Stimulated activated CD8-positive, alpha-beta memory T cell treated with anti-CD3 and anti-CD28 coated beads, Interleukin-7, amount 100 ng/mL, for 48 hours (primary cell): ENCODE measurements around the gene ZNF558.
A peak's percentile ranks its signal among the peaks of the same experiment; 100 is the strongest.

Experiments used
- DNase-seq, 2 donors: peaks; one replicate each; pipeline ENCODE4 v3.0.0-alpha.2; 2020; ENCODE audit warnings: low read depth in 1 of 2; ENCODE audit errors: extremely low read depth in 1 of 2

ZNF558 gene

DNA sequence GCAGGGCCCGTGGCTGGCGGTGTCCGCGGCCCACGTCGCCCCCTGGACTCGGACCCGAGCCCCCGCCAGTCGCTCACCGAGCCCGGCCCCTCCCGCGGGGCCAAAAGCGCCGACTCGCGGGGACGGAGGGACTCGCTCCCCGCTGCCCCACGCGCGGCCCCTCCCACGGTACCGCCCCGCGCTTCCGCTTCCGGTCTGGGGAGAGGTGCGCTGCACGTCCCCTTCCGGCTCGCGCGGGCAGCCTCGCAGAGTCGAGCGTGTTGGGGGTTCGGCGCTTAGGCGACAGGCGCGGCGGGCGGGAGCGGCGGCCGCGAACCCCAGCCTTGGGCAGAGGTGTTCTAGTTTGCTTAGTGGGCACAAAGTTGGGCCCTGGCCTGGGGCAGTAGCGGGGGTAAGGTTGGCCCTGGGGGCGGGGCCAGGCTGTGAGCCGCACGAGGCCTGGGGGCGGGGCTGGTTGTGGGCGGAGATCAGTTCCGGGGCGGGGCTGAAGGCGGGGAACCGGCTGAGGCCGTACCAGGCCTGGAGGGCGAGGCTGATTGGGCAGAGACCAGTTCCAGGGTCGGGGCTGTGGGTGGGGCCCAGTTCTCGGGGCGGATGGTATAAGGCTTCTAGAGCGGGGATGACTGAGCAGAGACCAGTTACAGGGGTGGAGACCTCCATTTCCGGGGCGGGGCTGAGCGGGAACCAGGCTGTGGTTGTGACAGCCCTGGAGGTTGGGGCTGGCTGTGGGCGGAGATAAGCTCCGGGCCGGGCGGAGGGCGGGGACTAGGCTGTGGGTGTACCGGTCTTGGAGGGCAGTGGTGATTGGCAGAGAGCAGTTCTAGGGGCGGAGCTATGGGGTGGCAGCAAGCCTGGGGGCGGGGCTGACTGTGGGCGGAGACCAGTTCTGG, at the start of gene ZNF558, which contains the start of gene MBD3L1:
Gene ZNF558, minus strand, starts transcription at position 173 of the 890 bp plus-strand sequence. CDS start 9,645 bp downstream, outside the sequence.
Gene MBD3L1, plus strand, starts transcription at position 246 of the 890 bp plus-strand sequence. CDS start 10,302 bp downstream, outside the sequence.
- DNase-seq = peak; percentile 97 to 99

DNA sequence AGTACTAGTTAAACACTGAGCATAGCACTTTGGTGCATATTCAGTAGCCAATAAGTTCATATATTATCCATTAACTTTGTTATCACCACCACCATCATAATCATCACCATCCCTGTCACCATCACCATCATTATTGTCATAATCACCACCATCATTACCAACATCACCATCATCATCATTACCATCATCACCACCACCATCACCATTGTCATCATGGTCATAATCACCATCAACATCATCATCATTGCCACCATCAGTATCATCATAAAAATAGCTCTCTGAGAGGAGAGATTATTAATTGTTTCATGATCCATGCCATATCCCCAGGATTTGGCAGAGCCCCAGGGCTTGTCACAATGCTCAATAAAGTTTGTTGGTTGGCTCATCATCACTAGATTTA, 49.4 kb upstream of the ZNF558 start:
- no peak for DNase-seq

DNA sequence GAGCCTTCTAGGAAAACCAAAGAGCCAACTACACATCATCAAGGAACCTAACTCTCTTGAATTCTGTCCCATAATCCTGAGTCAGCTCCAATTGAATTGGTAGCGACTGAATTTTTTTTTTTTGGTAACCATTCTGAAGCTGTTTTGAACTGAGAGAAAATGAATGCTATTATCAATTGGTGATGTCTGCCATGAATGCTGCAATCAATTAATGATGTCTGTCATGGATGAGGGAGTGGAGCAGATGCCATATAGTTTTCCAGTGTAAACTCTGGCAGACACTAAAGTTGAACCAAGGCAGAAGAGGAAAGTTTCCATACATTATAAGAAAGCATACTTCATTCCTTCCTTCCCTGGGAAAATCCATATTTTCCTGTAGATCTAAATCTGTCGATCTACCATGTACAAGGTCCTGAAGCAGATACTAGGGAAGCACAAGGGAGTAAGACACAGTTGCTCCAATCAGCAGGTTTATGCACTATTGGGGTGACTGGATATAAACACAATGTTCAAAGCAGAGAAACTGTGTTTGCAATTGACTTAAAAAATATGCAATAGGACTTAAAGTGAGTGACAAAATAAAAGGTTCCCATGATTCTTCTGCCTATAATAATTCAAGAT, 48.9 kb upstream of the ZNF558 start:
- DNase-seq = no peak

DNA sequence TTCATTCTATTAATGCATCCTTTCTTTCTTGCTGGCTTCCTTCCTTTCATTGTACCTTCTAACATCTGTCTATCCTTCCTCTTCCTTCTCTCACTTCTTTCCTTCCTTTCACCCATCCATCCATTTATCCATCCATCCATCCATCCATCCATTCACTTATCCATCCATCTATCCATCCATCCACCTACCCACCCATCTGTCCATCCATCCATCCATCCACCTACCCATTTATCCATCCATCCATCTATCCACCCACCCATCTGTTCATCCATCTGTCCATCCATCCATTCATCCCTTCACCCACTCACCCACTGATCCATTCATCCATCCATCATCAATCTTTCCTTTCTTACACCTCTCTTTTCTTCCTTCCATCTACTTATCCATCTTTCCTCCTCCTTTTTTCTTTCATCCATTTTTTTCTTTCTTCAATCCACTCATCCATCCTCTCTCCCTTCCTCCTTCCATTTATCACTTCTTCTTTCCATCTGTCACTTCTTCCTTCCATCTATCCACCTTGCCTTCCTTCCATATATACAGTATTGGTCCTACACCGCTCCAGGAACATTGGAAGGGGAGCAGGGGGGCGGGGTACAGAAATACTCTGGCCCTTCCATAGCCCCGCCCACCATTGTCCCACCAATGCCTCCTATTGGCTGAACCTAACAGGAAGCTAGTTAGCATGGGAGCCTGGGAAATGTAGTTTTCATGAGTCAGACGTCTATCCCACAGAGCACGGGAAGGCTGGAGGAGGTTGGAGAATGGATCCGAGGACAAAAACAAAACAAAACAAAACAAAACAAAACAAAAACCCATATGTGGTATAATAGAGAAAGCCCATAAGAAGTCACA, 46.0 kb upstream of the ZNF558 start:
- no peak for DNase-seq

DNA sequence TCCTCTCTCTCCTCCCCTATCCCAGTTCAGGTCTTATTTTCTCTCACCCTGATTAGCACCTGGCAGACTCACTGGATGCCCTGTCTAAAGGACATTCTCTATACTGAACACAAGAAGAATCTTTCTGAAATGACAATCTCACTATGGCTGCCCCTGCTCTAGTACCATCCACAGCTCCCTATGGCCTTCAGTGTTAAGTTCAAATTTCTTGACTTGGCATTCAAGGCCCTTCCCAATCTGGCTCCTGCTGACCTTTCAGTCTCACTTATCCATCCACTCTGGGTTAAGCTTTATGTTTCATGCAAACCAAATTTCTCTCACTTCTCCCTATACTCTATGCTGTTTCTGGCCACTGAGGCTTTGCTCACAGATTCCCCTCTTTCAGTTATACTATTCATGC, 34.2 kb upstream of the ZNF558 start:
- no peak for DNase-seq

DNA sequence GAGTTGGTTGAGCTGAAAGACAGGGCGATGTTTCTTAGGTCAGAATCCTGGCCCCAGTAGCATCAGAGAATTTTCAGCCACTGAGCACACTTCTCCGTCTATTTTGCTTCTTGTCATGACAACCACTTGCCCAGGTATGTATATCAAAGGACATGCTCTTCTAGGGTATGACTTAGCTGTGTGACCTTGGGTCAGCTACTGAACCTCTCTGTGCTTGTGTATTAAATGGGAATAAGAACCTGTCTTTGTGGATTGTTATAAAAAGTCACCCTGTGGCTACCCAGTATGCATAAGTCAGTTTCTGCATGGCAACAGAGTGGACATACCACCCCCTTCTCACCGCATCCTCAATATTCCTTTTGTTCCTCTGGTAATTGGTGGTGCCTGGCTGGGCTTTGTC, 26.2 kb upstream of the ZNF558 start:
- no peak for DNase-seq

DNA sequence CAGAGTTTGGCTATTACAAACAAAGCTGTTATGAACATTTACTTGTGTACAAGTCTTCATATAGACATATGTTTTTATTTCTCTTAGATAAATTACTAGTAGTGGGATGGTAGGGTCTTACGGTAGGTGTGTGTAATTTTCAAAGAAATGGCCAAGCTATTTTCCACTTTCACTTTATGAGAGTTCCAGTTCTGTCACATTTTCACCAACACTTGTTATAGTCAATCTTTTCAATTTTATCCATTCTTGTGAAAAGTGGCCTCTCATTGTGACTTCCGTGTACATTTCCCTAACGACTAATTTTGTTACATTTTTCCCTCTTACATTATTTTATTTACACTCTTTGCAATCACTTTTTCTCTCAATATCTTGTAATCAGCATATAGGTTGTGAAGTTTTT, 18.4 kb upstream of the ZNF558 start:
- no peak for DNase-seq

DNA sequence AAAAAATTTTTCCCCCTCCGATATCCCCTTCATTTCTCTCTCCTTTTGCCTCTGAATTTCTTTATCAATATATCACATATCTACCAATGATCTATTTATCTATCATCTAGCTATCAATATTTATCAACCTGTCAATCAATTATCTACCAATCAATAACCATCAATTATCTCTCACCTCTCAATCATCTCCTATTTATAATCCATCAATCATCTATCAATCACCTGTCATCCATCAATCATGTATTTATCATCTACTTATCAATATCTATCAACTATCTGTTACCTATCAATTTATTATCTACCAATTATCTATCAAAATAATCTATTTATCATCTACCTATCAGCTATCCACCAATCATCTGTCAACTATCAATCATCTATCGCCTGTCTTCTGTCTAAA, 17.1 kb upstream of the ZNF558 start:
- no peak for DNase-seq

DNA sequence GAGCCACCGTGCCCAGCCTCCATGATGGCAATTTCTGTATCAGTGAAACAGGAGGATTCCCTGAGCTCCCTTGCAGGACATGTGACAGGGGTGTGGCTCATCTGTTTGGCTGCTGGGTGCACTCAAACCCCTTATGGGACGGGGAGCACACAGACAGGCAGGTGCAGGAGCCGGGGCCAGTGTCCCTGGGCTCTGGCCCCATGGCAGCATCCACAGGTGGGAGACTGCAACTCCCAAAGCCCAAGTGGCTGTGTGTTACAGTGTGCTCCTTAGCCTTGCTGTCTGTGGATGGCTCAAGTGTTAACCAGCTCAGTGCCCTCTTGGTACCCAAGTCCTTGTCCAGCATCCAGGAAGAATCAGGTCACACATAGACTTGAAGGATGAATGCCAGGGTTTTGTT, 14.7 kb upstream of the ZNF558 start:
- no peak for DNase-seq

DNA sequence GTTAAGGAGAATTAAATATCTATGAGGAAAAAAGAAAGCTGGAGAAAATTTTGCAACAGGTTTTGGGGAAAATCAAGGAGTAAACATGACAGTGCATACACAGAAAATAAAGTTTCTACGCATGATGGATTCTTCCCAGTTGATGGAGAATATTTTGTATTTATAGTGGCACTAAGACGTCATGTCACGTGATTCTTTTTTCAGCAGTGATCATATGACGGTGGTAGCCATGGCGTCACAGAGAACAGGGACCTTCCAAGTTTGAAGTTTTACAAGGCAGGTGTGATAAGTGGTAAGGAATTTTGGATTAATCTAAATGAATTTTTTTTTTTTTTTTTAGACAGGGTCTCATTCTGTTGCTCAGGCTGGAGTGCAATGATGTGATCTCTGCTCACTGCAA, 8.6 kb upstream of the ZNF558 start:
- DNase-seq = no peak

DNA sequence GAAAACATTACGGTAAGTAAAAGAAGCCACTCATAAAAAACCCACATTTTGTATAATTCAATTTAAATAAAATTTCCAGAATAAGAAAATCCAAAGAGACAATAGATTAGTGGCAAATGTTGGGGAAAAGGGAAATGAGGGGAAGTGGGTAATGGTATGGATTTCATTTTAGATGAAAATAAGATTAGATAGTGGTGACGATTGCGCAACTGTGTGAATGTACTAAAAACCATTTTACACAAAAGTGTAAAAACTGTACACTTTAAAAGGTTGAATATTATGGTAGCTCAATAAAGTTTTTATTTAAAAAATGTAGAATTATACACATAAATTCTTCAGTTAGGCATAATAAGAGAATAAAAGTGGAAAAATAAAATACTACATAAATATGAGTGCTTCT, 3.8 kb upstream of the ZNF558 start:
- DNase-seq = no peak

DNA sequence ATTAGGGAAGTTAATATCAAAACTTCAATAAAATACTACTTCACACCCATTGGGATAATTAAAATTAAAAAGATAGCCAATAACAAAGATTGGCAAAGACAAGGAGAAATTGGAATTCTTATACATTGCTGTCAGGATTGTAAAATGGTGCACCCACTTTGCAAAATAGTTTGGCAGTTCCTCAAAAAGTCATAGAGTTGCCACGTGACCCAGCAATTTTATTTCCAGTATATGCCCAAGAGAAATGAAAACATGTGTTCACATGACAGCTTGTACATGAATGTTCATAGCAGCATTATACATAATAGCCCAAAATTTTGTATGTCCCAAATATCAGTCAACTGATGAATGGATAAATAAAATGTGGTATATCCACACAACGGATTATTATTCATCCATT, 3.3 kb upstream of the ZNF558 start:
- no peak for DNase-seq

DNA sequence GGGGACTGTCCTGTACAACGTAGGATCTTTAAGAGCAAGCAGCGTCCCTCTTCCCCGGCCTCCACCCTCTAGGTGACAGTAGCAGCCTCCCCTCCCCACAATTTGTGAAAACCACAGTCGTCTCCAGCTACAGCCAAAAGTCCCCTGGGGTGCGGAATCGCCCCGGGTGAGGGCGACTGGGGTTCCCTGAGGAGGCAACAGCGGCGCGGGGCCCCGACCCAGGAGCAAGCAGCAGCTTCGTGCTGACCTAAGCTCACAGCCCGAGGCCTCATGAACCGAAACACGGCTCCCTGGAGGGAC, 322 bp downstream of the ZNF558 start:
- DNase-seq = peak in 1 of 2 donors; percentile 4

DNA sequence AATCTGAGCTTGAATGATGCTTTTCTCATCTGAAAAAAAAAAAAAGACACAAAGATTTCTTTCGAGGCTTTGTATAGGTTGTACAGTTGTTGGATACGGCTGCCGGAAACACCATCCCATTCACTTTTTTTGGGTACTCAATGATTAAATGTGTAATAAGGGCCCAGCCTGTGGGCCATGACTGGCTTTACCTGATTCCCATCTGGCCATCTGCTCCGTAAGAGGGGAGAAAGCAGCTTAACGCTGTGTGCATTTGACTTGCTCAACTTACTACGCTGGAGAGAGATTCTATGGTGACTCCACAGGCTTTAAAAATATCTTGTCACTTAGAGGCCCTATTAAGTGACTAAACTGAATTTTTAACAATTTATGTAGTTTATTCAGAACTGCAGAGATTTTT, 731 bp downstream of the ZNF558 start:
- no peak for DNase-seq

DNA sequence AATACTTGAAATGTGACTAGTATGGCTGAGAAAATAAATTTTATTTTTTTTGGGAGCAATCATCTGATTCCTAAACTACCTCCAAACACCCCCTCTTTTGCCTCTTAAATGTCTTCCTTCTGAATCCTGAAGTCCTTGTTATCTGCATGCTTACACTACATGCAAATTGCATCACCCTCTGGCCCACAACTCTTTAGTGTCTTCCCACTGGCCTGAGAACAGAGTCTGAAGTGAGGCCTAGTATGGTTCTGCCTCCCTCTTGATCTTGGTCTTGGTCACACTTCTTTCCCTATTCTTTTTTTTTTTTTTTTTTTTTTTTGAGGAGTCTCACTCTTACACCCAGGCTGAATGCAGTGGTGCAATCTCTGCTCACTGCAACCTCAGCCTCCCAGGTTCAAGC, 4.8 kb downstream of the ZNF558 start:
- no peak for DNase-seq

DNA sequence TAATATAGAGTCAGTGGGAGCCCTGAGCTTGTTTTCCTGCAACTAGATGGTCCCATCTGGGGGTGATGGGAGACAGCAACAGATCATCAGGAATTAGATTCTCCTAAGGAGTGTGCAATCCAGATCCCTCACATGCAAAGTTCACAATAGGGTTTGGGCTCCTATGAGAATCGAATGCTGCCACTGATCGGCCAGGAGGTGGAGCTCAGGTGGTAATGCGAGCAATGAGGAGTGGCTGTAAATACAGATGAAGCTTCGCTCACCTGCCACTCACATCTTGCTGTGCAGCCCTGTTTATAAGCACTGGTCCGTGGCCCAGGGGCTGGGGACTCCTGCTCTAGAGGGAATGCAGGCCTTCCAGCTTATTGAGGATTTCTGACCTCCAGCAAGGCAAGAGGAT, 5.7 kb downstream of the ZNF558 start:
- no peak for DNase-seq

DNA sequence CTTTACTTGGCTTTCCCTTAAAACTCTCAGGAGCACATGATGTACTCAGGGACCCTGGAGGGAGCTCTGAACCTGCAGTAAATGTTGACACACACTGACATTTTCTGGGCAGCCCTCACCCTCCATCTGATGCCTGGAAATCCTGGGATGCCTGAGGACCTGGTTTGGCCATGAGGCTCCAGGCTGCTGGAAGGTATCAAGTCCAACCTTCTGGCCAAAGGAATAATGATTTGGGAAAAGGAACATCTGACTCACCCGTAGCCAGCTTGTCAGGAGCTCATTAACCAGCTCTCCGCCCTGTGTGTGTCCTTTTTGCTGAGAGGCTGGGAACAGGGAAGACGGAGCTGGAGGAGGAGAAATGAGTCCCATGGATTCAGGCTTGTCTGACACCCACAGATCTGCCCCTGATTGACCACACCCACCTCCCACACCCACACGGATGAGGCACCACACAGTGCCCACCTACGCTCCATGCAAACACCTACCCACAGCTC, 10.3 kb downstream of the ZNF558 start:
- DNase-seq = no peak

DNA sequence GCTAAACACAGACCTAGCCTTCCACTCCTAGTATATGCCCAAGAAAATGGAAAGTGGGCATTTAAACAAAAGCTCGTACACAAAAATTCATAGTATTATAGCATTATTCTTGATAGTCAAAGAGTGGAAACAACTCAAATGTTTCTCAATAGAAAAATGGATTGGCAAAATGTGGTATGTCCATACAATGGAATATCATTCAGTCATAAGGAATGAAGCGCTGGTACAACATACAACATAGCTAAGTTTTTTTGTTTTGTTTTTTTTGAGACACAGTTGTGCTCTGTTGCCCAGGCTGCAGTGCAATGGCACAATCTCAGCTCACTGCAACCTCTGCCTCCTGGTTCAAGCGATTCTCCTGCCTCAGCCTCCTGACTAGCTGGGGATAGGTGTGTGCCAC, 11.9 kb downstream of the ZNF558 start:
- DNase-seq = no peak

DNA sequence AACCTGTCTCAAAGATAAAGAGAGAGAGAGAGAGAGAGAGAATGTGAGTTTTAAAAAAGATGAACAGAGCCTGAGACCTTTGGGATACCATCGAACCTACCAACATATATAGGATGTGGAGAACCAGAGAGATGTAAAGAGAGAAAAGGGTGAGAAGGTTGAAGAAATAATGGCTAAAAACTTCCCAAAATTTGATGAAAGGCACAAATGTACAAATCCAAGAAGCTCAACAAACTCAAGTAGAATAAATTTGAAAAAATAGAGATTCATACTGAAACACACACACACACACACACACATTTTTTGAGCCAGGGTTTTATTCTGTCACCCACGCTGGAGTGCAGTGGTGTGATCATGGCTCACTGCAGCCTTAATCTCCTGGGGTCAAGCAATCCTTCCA, 16.3 kb downstream of the ZNF558 start:
- DNase-seq = no peak

DNA sequence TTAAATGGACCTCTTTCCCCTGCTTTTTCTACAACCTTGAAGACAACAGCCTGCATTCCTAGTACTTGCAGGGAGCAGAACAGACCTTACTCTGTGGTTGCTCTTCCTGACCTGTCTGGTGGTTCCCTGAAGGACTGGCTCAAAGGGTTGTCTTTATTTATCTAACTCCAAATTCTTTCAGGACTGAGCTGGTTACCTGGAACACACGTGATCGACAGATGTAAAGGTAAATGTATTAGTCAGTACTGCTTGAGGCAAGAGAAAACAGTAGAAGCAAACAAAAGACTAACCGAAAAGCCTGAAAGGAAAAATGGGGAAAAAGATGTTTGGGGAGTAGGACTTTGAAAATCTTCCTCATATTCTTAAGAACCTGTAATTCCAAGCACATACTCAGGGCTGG, 17.9 kb downstream of the ZNF558 start:
- no peak for DNase-seq
